ENCODE measurements around the gene RPL34.

- TF ChIP-seq POLR2A (IDR thresholded peaks at IDR 0.05) = no peak
- no peak for TF ChIP-seq CTCF (IDR thresholded peaks at IDR 0.05)
These were observed 19.3 kb upstream of the RPL34 start for GRCh38 chr4:108601106-108601505.

All from body of pancreas (tissue), 4 donors.